PC-3 (cell line): Measurements from ENCODE around the gene TMEM131L.

Experiments
- CTCF ChIP-seq: fragments of 300-600 bp; sonication (generic); conservative IDR thresholded peaks from 2 replicates; pipeline ENCODE4 v1.5.1; 2017; ENCODE audit warnings: antibody characterized with exemption, low read depth, mild to moderate bottlenecking, low read length
- EZH2 ChIP-seq: fragments of 300-600 bp; sonication (generic); IDR thresholded peaks from one replicate; pipeline ENCODE4 v1.6.1; 2017; ENCODE audit warnings: antibody characterized with exemption, mild to moderate bottlenecking, low read length; ENCODE audit not compliant: unreplicated experiment

GRCh38 chr4:153553819-153554170 is 87.6 kb downstream of the TMEM131L start:
- no peak for TF ChIP-seq CTCF
- TF ChIP-seq EZH2: no peak
